ENCODE data around the gene NCMAP. TPM values are rescaled to one million over a fixed set of nuclear protein-coding genes. Genes with fewer than 3 reads are reported as not detected.

NCMAP gene
- polyA plus RNA-seq, 4 donors = 0.81 to 15.7 (median 3.0) TPM

- Histone ChIP-seq H3K4me1 (ENCODE audit: control insufficient read depth in 3 of 3, insufficient read depth in 2 of 3, low read depth in 1 of 3, low read length in 2 of 3) (peaks cover 0 to 20% (median 0%) of the 10 kb centered on the region in 3 donors), H3K36me3 (ENCODE audit: control insufficient read depth in 3 of 3, insufficient read depth in 2 of 3, low read depth in 1 of 3, low read length in 3 of 3) (peaks cover 0 to 16% (median 0%) of the 10 kb centered on the region in 3 donors), H3K4me3 (ENCODE audit: low read depth in 1 of 3, low read length in 3 of 3) (no peak overlapping the region), H3K9me3 (ENCODE audit: control insufficient read depth in 2 of 2, insufficient read depth in 1 of 2, low read depth in 1 of 2, low read length in 1 of 2) (no peaks in the 10 kb centered on the region), H3K27ac (ENCODE audit: low read depth in 1 of 3, low read length in 2 of 3) (peak overlapping the region; percentile 23 to 81 (median 32)), H3K27me3 (ENCODE audit: control insufficient read depth in 3 of 3, insufficient read depth in 3 of 3, low read length in 3 of 3) (no peaks in the 10 kb centered on the region)
- DNase-seq = no peak
- FAIRE-seq = no peak
- WGBS, 3 donors = 78 to 84% (median 84%) methylated on average over 8 of the region's 8 CpGs
Observed at GRCh38 chr1:24535778-24536177, 20.1 kb upstream of the NCMAP start.

DNA sequence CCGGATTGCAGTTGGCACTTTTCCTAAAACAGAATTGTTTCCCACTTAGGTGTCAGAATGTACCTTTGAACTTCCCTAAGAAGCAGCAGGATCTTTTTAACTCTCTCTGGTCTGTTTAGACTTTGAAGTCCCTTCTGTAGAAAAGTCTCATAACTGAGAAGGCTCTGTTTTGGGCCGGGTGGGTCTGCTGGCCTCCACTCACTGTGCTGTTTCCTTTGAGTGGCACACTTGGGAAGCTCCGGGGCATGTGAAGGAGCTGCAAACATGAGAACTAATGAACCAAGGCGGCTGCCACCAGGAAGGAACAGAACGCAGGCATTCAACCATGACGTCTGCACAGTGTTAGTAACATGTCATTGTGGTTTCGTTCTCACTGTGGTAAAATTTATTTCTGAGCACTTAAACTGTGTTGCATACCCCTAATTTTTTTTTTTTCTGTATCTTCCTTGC is 19.5 kb upstream of the NCMAP start:
- Histone ChIP-seq H3K27me3 (ENCODE audit: control insufficient read depth in 3 of 3, insufficient read depth in 3 of 3, low read length in 3 of 3) (no peaks in the 10 kb centered on the region), H3K9me3 (ENCODE audit: control insufficient read depth in 2 of 2, insufficient read depth in 1 of 2, low read depth in 1 of 2, low read length in 1 of 2) (no peaks in the 10 kb centered on the region), H3K4me1 (ENCODE audit: control insufficient read depth in 3 of 3, insufficient read depth in 2 of 3, low read depth in 1 of 3, low read length in 2 of 3) (peaks cover 0 to 23% (median 0%) of the 10 kb centered on the region in 3 donors), H3K4me3 (ENCODE audit: low read depth in 1 of 3, low read length in 3 of 3) (no peak overlapping the region), H3K27ac (ENCODE audit: low read depth in 1 of 3, low read length in 2 of 3) (peak overlapping the region; percentile 41 to 81 (median 73)), H3K36me3 (ENCODE audit: control insufficient read depth in 3 of 3, insufficient read depth in 2 of 3, low read depth in 1 of 3, low read length in 3 of 3) (peaks cover 0 to 16% (median 0%) of the 10 kb centered on the region in 3 donors)
- DNase-seq (peak; percentile 52 to 79), FAIRE-seq (no peak)
- WGBS, 3 donors = 6 to 23% (median 15%) methylated on average over 7 of the region's 7 CpGs

DNA sequence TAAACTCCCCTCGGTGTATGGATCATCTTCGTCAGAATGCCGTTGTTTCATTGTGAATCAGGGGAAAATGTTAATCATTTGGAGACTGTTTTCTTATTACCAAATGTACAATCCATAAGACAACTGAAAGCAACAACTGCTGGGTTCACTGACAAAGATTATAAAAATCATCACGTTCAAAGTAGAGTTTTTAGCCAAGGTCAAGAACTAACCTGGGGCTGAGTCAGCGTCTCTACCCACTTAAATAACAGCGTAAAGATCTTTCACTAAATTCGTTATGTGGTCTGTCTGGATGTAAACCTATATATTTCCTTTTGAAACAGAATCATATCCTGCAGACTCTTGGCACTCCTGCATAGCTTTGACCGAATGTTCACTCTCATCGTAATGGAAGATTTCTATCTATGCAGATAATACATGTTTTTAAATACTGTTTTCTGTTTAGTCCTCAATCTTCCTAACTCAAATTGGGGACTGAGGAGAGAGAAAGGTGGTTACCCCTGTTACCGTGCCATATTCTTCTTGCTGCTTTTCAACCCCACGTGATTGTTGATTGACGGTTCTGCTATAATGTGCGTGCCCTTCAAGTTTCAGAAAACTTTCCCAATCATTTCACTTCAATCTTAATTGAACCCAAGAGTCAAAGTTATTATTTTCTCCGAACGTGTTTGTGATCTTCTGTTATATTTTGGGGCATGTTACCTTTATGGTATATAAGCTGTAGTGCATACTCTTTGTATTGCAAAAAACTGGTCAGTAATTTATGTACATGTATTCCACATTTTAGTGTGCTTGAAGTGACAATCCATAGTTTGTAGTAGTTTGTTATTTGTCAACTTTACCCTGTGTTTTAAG is 15.6 kb upstream of the NCMAP start:
- Histone ChIP-seq H3K27me3 (ENCODE audit: control insufficient read depth in 3 of 3, insufficient read depth in 3 of 3, low read length in 3 of 3) (no peaks in the 10 kb centered on the region), H3K4me1 (ENCODE audit: control insufficient read depth in 3 of 3, insufficient read depth in 2 of 3, low read depth in 1 of 3, low read length in 2 of 3) (peaks cover 0 to 28% (median 0%) of the 10 kb centered on the region in 3 donors), H3K9me3 (ENCODE audit: control insufficient read depth in 2 of 2, insufficient read depth in 1 of 2, low read depth in 1 of 2, low read length in 1 of 2) (no peaks in the 10 kb centered on the region), H3K4me3 (ENCODE audit: low read depth in 1 of 3, low read length in 3 of 3) (peak overlapping the region in 1 of 3 donors; percentile 11), H3K36me3 (ENCODE audit: control insufficient read depth in 3 of 3, insufficient read depth in 2 of 3, low read depth in 1 of 3, low read length in 3 of 3) (peaks cover 0 to 5% (median 0%) of the 10 kb centered on the region in 3 donors), H3K27ac (ENCODE audit: low read depth in 1 of 3, low read length in 2 of 3) (peak overlapping the region; percentile 20 to 88 (median 27))
- DNase-seq (peak; percentile 37 to 49), FAIRE-seq (no peak)
- WGBS, 3 donors = 13 to 44% (median 24%) methylated on average over 15 of the region's 15 CpGs

GRCh38 chr1:24540906-24541710 is 14.8 kb upstream of the NCMAP start:
- peaks cover 0 to 23% (median 0%) of the 10 kb centered on the region in 3 donors for H3K4me1 ChIP-seq (ENCODE audit: control insufficient read depth in 3 of 3, insufficient read depth in 2 of 3, low read depth in 1 of 3, low read length in 2 of 3)
- no peak overlapping the region for H3K4me3 ChIP-seq (ENCODE audit: low read depth in 1 of 3, low read length in 3 of 3)
- peak; percentile 89 to 94 for DNase-seq
- no peaks in the 10 kb centered on the region for H3K9me3 ChIP-seq (ENCODE audit: control insufficient read depth in 2 of 2, insufficient read depth in 1 of 2, low read depth in 1 of 2, low read length in 1 of 2)
- FAIRE-seq = peak; percentile 97
- peaks cover 0 to 2% (median 0%) of the 10 kb centered on the region in 3 donors for H3K36me3 ChIP-seq (ENCODE audit: control insufficient read depth in 3 of 3, insufficient read depth in 2 of 3, low read depth in 1 of 3, low read length in 3 of 3)
- no peaks in the 10 kb centered on the region for H3K27me3 ChIP-seq (ENCODE audit: control insufficient read depth in 3 of 3, insufficient read depth in 3 of 3, low read length in 3 of 3)
- peak overlapping the region; percentile 5 to 88 (median 82) for H3K27ac ChIP-seq (ENCODE audit: low read depth in 1 of 3, low read length in 2 of 3)
- WGBS, 3 donors = 6 to 34% (median 14%) methylated on average over 7 of the region's 7 CpGs

- Histone ChIP-seq H3K27me3 (ENCODE audit: control insufficient read depth in 3 of 3, insufficient read depth in 3 of 3, low read length in 3 of 3) (no peaks in the 10 kb centered on the region), H3K4me1 (ENCODE audit: control insufficient read depth in 3 of 3, insufficient read depth in 2 of 3, low read depth in 1 of 3, low read length in 2 of 3) (peaks cover 0 to 17% (median 0%) of the 10 kb centered on the region in 3 donors), H3K4me3 (ENCODE audit: low read depth in 1 of 3, low read length in 3 of 3) (no peak overlapping the region), H3K9me3 (ENCODE audit: control insufficient read depth in 2 of 2, insufficient read depth in 1 of 2, low read depth in 1 of 2, low read length in 1 of 2) (no peaks in the 10 kb centered on the region), H3K36me3 (ENCODE audit: control insufficient read depth in 3 of 3, insufficient read depth in 2 of 3, low read depth in 1 of 3, low read length in 3 of 3) (no peaks in the 10 kb centered on the region), H3K27ac (ENCODE audit: low read depth in 1 of 3, low read length in 2 of 3) (peak overlapping the region in 2 of 3 donors; percentile 82 to 88)
- DNase-seq = peak; percentile 45 to 56
- WGBS, 3 donors = 35 to 51% (median 47%) methylated on average over 8 of the region's 8 CpGs
- FAIRE-seq = no peak
Observed at GRCh38 chr1:24541711-24542346, 14.1 kb upstream of the NCMAP start.

- Histone ChIP-seq H3K4me1 (ENCODE audit: control insufficient read depth in 3 of 3, insufficient read depth in 2 of 3, low read depth in 1 of 3, low read length in 2 of 3) (peaks cover 0 to 17% (median 0%) of the 10 kb centered on the region in 3 donors), H3K9me3 (ENCODE audit: control insufficient read depth in 2 of 2, insufficient read depth in 1 of 2, low read depth in 1 of 2, low read length in 1 of 2) (no peaks in the 10 kb centered on the region), H3K27ac (ENCODE audit: low read depth in 1 of 3, low read length in 2 of 3) (no peak overlapping the region), H3K4me3 (ENCODE audit: low read depth in 1 of 3, low read length in 3 of 3) (no peak overlapping the region), H3K27me3 (ENCODE audit: control insufficient read depth in 3 of 3, insufficient read depth in 3 of 3, low read length in 3 of 3) (no peaks in the 10 kb centered on the region), H3K36me3 (ENCODE audit: control insufficient read depth in 3 of 3, insufficient read depth in 2 of 3, low read depth in 1 of 3, low read length in 3 of 3) (no peaks in the 10 kb centered on the region)
- no peak for FAIRE-seq
- DNase-seq = no peak
Observed at GRCh38 chr1:24544239-24544638, 11.6 kb upstream of the NCMAP start.

DNA sequence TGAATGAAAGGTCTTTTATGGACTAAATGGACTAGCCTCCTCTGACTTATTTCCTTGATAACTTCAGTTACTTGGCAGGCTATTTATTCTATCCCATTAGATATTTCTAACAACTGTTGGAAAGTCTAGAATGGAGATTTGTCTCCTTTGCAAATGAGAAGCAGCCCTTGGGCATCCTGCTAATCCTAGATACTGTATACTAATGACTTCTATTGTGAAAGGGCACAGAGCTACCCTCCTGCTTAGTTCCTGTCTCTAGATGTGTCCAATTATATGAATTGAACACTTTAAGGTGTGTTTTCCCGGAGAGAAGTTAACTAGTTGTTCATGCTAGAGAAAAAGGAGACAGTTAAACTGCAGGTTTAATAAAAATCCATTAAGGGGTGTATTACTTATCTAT is 10.2 kb upstream of the NCMAP start:
- Histone ChIP-seq H3K4me3 (ENCODE audit: low read depth in 1 of 3, low read length in 3 of 3) (no peak overlapping the region), H3K9me3 (ENCODE audit: control insufficient read depth in 2 of 2, insufficient read depth in 1 of 2, low read depth in 1 of 2, low read length in 1 of 2) (no peaks in the 10 kb centered on the region), H3K27ac (ENCODE audit: low read depth in 1 of 3, low read length in 2 of 3) (no peak overlapping the region), H3K4me1 (ENCODE audit: control insufficient read depth in 3 of 3, insufficient read depth in 2 of 3, low read depth in 1 of 3, low read length in 2 of 3) (peaks cover 0 to 11% (median 0%) of the 10 kb centered on the region in 3 donors), H3K27me3 (ENCODE audit: control insufficient read depth in 3 of 3, insufficient read depth in 3 of 3, low read length in 3 of 3) (no peaks in the 10 kb centered on the region), H3K36me3 (ENCODE audit: control insufficient read depth in 3 of 3, insufficient read depth in 2 of 3, low read depth in 1 of 3, low read length in 3 of 3) (no peaks in the 10 kb centered on the region)
- DNase-seq = no peak
- no peak for FAIRE-seq
- WGBS, 3 donors = 32 to 47% (median 45%) methylated on average over 1 of the region's 1 CpG

- Histone ChIP-seq H3K9me3 (ENCODE audit: control insufficient read depth in 2 of 2, insufficient read depth in 1 of 2, low read depth in 1 of 2, low read length in 1 of 2) (no peaks in the 10 kb centered on the region), H3K27me3 (ENCODE audit: control insufficient read depth in 3 of 3, insufficient read depth in 3 of 3, low read length in 3 of 3) (no peaks in the 10 kb centered on the region), H3K36me3 (ENCODE audit: control insufficient read depth in 3 of 3, insufficient read depth in 2 of 3, low read depth in 1 of 3, low read length in 3 of 3) (no peaks in the 10 kb centered on the region), H3K27ac (ENCODE audit: low read depth in 1 of 3, low read length in 2 of 3) (no peak overlapping the region), H3K4me1 (ENCODE audit: control insufficient read depth in 3 of 3, insufficient read depth in 2 of 3, low read depth in 1 of 3, low read length in 2 of 3) (peaks cover 0 to 13% (median 0%) of the 10 kb centered on the region in 3 donors), H3K4me3 (ENCODE audit: low read depth in 1 of 3, low read length in 3 of 3) (no peak overlapping the region)
- 75 to 86% (median 83%) methylated on average over 5 of the region's 5 CpGs for WGBS, 3 donors
- DNase-seq (no peak), FAIRE-seq (no peak)
Observed at GRCh38 chr1:24547195-24547594, 8.7 kb upstream of the NCMAP start.

Measured in small intestine (tissue), 7 donors.